GM15510 (cell line): ENCODE measurements around the gene C6orf15.

Experiments
- POLR2A ChIP-seq: IDR thresholded peaks from 3 replicates; pipeline ENCODE4 v1.6.1; 2011; ENCODE audit warnings: borderline replicate concordance; ENCODE audit not compliant: insufficient read length; ENCODE audit errors: extremely low read depth

Gene C6orf15

DNA sequence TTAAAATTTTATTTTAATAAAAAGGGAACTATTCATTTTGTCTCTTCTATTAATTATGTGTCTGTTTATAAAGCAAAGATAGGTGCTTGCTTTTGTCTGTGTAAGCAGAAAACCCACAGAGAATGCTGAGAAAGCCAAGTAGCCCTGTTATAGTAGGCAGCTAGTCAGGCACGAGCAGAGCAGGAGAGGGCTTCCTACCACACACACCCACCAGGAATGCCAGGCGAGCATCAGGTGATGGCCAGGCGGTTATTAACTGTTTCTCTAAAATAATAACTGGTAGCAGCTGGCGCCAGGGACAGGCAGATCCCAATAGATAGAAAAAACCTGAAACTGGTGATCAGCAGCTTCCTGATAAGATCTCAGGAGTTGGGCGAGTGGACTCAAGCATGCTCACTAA is 15.7 kb downstream of the C6orf15 start:
- no peak for TF ChIP-seq POLR2A

DNA sequence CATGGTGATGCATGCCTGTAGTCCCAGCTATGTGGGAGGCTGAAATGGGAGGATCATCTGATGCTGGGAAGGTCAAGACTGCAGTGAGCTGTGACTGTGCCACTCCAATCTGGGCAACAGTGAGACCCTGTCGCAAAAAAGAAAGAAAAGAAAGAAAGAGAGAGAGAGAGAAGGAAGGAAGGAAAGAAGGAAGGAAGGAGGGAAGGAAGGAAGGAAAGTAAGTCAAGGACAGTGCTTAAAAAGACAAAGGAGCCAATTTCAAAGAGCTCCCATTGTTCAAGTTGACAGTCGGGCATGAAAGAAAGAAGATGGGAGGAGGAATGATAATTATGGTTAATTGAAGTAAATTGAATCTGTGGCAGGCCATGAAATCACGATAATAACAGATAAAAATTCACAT is 16.2 kb downstream of the C6orf15 start:
- TF ChIP-seq POLR2A, result no peak

DNA sequence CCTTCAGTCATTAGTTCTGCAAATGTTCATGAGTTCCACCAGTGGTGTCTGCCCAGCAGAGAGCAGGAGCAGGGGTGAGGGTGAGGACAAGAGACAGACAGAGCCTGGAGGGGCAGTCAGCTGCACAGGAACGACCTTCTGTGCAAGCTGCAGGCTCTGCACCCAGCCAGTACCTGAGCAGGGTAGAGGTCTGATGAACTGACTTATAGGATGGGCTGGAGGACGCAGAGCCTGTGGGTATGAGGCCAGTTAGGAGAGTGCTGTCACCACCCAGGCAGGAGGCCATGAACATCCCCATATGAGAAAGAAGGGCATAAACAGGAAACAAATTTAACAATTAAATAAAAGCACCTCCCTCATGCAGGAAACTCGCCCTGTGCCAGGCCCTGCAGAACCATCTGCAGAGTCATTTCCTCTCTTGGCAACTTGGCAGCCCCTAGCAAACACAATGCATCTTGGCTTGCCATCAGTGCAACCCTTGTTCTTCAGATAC is 17.9 kb downstream of the C6orf15 start:
- no peak for TF ChIP-seq POLR2A

- no peak for TF ChIP-seq POLR2A
Measured at GRCh38 chr6:31092769-31093505, 19.4 kb downstream of the C6orf15 start.

DNA sequence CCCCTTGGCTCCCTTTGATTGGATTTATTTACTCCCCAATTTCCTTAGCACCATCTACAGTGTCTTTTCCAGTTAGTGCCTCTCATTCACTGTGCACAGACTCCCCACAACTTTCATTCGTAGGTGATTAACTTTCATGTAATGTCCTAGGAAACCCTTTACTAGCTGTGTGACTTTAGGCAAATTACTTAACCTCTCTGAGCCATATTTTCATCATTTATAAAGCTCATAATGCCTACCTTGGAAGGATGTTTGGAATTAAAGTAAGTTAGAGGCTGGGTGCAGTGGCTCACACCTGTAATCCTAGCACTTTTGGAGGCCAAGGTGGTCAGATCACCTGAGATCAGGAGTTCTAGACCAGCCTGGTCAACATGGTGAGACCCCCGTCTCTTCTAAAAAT is 20.1 kb downstream of the C6orf15 start:
- no peak for TF ChIP-seq POLR2A

DNA sequence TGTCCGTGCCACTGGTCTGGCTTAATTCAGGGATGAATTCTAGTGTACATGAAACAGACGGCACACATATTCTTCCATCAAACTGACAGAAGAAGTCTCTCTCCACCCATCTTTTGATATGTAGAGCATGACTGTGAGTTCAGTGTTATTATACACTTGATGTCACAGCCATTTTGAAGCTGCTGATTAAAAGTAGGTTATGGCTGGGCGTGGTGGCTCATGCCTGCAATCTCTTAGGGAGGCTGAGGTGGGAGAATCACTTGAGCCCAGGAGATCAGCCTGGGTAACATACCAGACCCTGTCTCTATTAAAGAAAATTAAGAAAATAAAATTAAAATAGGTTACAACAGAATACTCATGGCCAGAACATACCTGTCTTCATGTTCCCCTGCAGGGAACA is 20.7 kb downstream of the C6orf15 start:
- TF ChIP-seq POLR2A, result no peak

- TF ChIP-seq POLR2A, result no peak
Measured at GRCh38 chr6:31090973-31091364, 21.4 kb downstream of the C6orf15 start.

- no peak for TF ChIP-seq POLR2A
Measured at GRCh38 chr6:31090275-31090972, 22.0 kb downstream of the C6orf15 start.

- no peak for TF ChIP-seq POLR2A
Measured at GRCh38 chr6:31087494-31088089, 24.8 kb downstream of the C6orf15 start.

GRCh38 chr6:31086788-31087440 is 25.5 kb downstream of the C6orf15 start:
- TF ChIP-seq POLR2A, result no peak

GRCh38 chr6:31083742-31084354 is 28.5 kb downstream of the C6orf15 start:
- no peak for TF ChIP-seq POLR2A

DNA sequence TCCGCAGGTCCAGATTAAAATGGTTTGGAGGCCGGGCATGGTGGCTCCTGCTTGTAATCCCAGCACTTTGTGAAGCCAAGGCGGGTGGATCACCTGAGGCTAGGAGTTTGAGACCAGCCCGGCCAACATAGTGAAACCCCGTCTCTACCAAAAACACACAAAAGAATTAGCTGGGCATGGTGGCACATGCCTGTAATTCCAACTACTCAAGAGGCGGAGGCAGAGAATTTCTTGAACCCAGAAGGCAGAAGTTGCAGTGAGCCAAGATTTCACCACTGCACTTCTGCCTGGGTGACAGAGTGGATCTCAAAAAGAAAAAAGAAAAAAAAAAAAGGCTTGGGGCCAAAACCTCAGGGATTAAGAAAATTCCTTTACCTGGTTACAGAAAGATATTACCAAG is 30.5 kb downstream of the C6orf15 start:
- no peak for TF ChIP-seq POLR2A

DNA sequence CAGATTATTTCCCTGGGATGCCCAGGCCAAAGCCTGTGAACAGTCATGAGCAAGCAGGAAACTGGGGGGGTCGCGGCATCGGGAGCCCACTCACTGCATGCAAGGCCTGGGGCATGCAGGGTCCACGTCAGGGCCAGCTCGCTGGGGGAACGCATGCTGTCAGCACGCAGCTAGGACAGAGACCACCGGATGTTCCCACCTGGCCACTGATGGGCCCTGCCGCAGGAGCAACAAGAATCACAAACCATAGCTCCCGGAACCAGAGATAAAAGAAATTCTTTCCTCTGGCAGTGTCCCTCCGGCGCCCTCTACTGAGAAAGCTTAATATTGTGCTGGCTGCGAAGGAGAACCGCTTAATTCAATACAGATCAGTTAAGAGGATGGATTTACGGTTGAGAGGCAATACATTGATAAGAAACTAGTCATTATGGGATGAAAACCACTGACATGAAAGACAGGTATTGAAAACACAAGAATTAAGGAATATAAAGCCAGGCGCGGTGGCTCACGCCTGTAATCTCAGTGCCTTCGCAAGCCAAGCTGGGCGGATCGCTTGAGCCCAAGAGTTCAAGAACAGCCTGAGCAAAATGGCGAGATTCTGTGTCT is 32.6 kb downstream of the C6orf15 start:
- no peak for TF ChIP-seq POLR2A

DNA sequence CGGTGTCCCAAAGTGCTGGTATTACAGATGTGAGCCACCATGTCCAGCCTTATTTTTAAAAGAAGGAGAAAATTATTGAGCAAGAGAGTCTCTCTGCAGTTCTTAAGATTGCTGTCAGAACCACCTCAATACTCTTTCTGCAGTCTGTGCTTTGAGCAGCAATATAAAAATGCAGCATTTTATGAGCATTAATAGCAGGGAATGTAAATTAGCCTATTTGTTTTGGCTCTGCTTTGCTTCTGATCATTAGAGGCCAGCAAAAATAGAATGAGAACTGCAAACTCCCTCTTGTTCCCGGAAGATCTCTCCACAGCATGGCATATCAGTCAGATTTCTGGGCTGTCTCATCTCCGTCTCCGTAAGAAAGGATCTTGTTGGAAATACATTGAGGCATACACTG is 35.8 kb downstream of the C6orf15 start:
- TF ChIP-seq POLR2A, result no peak
